HepG2 (cell line): ENCODE data around the gene SLC22A23. TPM values are rescaled to one million over a fixed set of nuclear protein-coding genes. Genes with fewer than 3 reads are reported as not detected.

Source experiments
- ATF2 ChIP-seq: sonication (generic); formaldehyde crosslinking; IDR thresholded peaks from 2 replicates; pipeline ENCODE4 v1.4.0; 2020; ENCODE audit warnings: missing genetic modification reagents
- ATF3 ChIP-seq: sonication (generic); formaldehyde crosslinking; IDR thresholded peaks from 2 replicates; pipeline ENCODE4 v1.4.0; 2020; ENCODE audit warnings: missing genetic modification reagents
- SNAPC4 ChIP-seq: sonication (generic); formaldehyde crosslinking; IDR thresholded peaks from 2 replicates; pipeline ENCODE4 v1.4.0; 2020; ENCODE audit warnings: mild to moderate bottlenecking, missing genetic modification reagents
- TGIF2 ChIP-seq: IDR thresholded peaks from 2 replicates; pipeline ENCODE4 v1.6.1; 2016; ENCODE audit warnings: control low read depth, missing compliant biosample characterization
- ZFP91 ChIP-seq: sonication (generic); formaldehyde crosslinking; IDR thresholded peaks from 2 replicates; pipeline ENCODE4 v1.9.0; 2022; ENCODE audit warnings: missing genetic modification reagents, mild to moderate bottlenecking, borderline replicate concordance
- ZNF331 ChIP-seq: sonication (generic); formaldehyde crosslinking; IDR thresholded peaks from 2 replicates; pipeline ENCODE4 v1.4.0; 2020; ENCODE audit warnings: missing genetic modification reagents
- ZNF335 ChIP-seq: sonication (generic); formaldehyde crosslinking; IDR thresholded peaks from 2 replicates; pipeline ENCODE4 v1.4.0; 2020; ENCODE audit warnings: missing genetic modification reagents
- ZNF609 ChIP-seq: sonication (generic); formaldehyde crosslinking; IDR thresholded peaks from 2 replicates; pipeline ENCODE4 v1.4.0; 2020; ENCODE audit warnings: mild to moderate bottlenecking, missing genetic modification reagents, borderline replicate concordance
- polyA plus RNA-seq, 8 experiments: library from polyadenylated mRNA; depleted of rRNA in 3 of 8; stranded (reverse) in 7 of 8; unstranded in 1 of 8; fragments of >200 nt; fragmentation: Illumina TruSeq in 4 of 8; extraction: Trizol in 4 of 8; gene quantifications; 2 replicates each; pipeline versions ENCODE4 v1.2.1 to v1.2.3, GENCODE V29; 2011 to 2016; ENCODE audit warnings: low read depth in 4 of 8, missing spikeins in 1 of 8, mixed read lengths in 1 of 8; ENCODE audit not compliant: insufficient read depth in 1 of 8
- total RNA-seq, 5 experiments: library from RNA; depleted of rRNA; stranded (reverse); fragments of >200 nt; fragmentation: Illumina TruSeq; extraction: Trizol; gene quantifications; 2 replicates each; pipeline ENCODE4 v1.2.3, GENCODE V29; 2016; ENCODE audit warnings: low read depth in 1 of 5

SLC22A23 gene
- total and polyA plus RNA-seq, 2 of the 13 experiments (the other 11 are each of a cell fraction or from before 2014, with no cell fraction given) = 11.8 to 17.5 TPM

- TF ChIP-seq ATF2 (CRISPR knock-in tag) (0 out of 2 replicates have a peak, but pooled peaks have one; percentile 29), TGIF2 (CRISPR knock-in tag) (no peak), ZNF335 (CRISPR knock-in tag) (no peak), ATF3 (CRISPR knock-in tag) (no peak), ZNF609 (CRISPR knock-in tag) (peak; percentile 86; the same call in 1 of the 2 replicates), ZNF331 (CRISPR knock-in tag) (no peak), ZFP91 (CRISPR knock-in tag) (no peak; the same call in 1 of the 2 replicates), SNAPC4 (CRISPR knock-in tag) (no peak)
Measured at GRCh38 chr6:3411967-3412778, 44.7 kb downstream of the SLC22A23 start (continued).
